NCI-H2171 (cell line): ENCODE data around the gene TSC2.
"Not testable (repeated sequence)": the region's sequence is repeated elsewhere in the genome, so short reads cannot be mapped to it uniquely, and the experiment has no call there.

ENCODE experiments used
- DNase-seq: peaks from one replicate; lab custom pipeline; 2025; lab: John Stamatoyannopoulos, UW

The TSC2 gene

DNA sequence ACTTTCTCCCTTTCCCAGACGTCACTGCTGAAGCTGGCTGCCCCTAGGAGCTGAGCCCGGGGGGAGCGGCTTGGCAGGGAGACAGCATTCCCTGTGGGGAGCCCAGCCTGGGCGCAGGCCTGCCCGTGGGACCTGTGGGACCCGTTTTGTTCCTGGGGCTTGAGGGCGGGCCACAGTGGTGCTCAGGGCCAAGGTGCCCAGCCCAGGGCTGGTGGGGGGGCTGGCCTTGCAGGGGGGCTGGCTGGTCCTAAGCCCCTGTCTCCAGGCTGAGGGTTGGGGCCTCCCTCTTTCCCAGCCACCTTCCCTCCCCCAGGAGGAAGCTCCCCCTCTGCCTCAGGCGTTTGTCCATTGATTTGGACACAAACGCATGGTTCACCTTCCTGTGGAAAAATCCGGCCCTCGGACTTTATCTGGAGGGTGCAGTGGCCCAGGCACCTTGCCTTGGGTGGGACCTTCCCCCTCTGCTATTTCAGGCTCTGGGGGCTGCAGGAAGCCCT, 16.7 kb upstream of the TSC2 start:
- no peak for DNase-seq

- no peak for DNase-seq
Observed at GRCh38 chr16:2032285-2033056, 15.3 kb upstream of the TSC2 start.

- DNase-seq, result no peak
Observed at GRCh38 chr16:2033057-2033908, 14.5 kb upstream of the TSC2 start.

DNA sequence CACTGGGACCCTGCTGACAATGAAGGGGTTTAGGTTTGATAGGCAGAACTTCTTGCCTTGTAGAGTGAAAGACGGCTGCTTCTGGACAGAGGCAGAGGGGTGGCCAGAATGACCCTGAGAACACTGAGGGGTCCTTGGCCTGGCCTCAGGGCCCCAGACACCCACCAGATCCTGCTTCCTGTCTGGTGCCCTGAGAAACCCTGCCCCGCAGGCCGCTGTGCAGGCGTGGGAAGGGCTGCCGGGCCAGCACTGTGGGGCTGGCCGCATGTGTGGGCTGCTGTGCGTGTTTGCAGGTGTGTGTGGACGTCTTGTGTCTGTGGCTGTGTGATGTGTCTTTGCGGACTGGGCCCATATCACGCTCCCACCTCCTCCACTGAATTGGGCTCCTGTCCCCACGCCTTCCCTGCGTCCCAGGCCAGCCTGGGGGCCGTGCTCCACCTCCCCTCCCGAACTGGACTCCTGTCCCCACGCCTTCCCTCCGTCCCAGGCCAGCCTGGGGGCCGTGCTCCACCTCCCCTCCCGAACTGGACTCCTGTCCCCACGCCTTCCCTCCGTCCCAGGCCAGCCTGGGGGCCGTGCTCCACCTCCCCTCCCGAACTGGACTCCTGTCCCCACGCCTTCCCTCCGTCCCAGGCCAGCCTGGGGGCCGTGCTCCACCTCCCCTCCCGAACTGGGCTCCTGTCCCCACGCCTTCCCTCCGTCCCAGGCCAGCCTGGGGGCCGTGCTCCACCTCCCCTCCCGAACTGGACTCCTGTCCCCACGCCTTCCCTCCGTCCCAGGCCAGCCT, 13.7 kb upstream of the TSC2 start:
- not testable (repeated sequence) for DNase-seq

- DNase-seq, result no peak
Observed at GRCh38 chr16:2034696-2035430, 12.9 kb upstream of the TSC2 start.

- DNase-seq, result peak; percentile 71
Observed at GRCh38 chr16:2035431-2036199, 12.2 kb upstream of the TSC2 start.

GRCh38 chr16:2036200-2036966, 11.4 kb upstream of the TSC2 start:
- no peak for DNase-seq

DNA sequence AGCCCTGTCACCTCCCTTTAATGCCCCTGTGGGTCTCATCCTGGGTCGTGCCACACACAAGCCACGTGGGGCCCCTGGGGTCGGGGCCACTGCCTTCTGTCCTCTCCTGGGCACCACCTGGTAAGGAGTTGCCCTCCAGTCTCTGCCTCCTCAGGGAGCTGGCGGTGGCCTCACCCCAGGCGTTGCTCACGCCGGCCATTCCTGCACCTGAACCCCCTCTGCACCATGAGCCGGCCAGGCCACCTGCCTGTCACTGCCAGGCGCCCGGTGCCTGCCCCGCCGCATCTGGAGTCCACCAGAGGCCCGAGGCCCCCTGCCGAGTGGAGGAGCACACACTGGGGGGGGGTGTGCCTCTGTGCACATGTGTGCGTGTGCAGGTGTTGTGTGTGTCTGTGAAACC, 10.7 kb upstream of the TSC2 start:
- DNase-seq, result no peak

GRCh38 chr16:2037647-2038381, 10.0 kb upstream of the TSC2 start:
- DNase-seq, result no peak

GRCh38 chr16:2038382-2039231, 9.2 kb upstream of the TSC2 start:
- no peak for DNase-seq

DNA sequence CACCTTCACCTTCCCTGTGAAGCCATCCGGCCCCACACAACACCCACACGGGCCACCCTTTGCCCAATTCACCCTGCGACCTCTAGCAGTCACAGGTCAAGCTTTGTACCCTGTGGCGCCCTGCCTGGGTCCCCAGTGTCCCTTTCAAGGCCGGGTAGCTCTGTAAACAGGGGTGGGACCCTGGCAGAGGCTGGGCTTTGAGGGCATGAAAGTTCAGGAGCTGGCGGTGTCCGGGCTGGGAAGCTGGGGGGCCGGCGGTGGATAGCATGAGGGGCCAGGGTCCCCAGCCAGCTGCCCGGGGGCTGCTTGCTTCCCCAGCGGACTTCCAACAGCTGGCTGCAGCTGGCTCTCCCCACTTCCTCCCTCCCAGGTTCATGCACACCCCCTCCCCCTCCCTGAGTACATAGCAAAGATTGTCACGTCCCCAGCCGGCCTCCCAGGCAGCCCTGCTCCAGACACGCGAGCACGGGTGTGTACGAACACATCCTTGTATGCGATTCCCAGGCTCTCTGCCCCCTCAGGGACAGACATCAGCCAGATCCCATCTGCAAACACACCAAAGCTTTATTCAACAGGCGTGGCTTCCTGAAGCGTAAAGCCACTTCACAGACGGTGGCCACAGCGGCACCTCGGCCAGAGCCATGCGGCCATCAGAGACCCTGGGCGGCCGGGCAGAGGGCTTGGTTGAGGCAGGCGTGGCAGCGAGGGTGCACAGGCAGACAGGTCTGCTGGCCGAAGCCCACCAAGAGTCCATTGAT, 8.3 kb upstream of the TSC2 start:
- no peak for DNase-seq

- DNase-seq, result no peak
Observed at GRCh38 chr16:2040041-2040786, 7.6 kb upstream of the TSC2 start.

GRCh38 chr16:2040787-2041522, 6.8 kb upstream of the TSC2 start:
- no peak for DNase-seq

GRCh38 chr16:2042171-2042985, 5.4 kb upstream of the TSC2 start:
- DNase-seq, result no peak

- DNase-seq, result no peak
Observed at GRCh38 chr16:2042986-2043666, 4.7 kb upstream of the TSC2 start.
